GM12864 (cell line): ENCODE results near the gene AOPEP.

Source experiments
- DNase-seq: peaks from one replicate; pipeline ENCODE4 v3.0.0-alpha.2; 2011; ENCODE audit warnings: low read depth
- H3K4me3 ChIP-seq: 2 replicates; pipeline ENCODE4 v1.5.1; 2011; ENCODE audit warnings: mild to moderate bottlenecking, low read depth, low read length, control low read depth
- CTCF ChIP-seq: IDR thresholded peaks from 2 replicates; pipeline ENCODE4 v1.5.1; 2011; ENCODE audit warnings: low read depth, mild to moderate bottlenecking, moderate library complexity, low read length, control low read depth, inconsistent platforms; ENCODE audit errors: missing control alignments

AOPEP gene

GRCh38 chr9:94993821-94994165 is 267.3 kb downstream of the AOPEP start:
- no peak for TF ChIP-seq CTCF
- DNase-seq: no peak
- no peak overlapping the region for H3K4me3 ChIP-seq

- no peak overlapping the region for H3K4me3 ChIP-seq
- no peak for DNase-seq
- TF ChIP-seq CTCF: no peak
These were observed 268.7 kb downstream of the AOPEP start for GRCh38 chr9:94995048-94995693.

- TF ChIP-seq CTCF: no peak
These were observed 270.1 kb downstream of the AOPEP start for GRCh38 chr9:94996641-94997040.

GRCh38 chr9:94997727-94998126 is 271.2 kb downstream of the AOPEP start:
- no peak for TF ChIP-seq CTCF
- no peak overlapping the region for H3K4me3 ChIP-seq
- DNase-seq: no peak

More at GRCh38 chr9:94996641-94997040, 270.1 kb downstream of the AOPEP start:
- DNase-seq: no peak
- no peak overlapping the region for H3K4me3 ChIP-seq

- no peak for DNase-seq
- no peak overlapping the region for H3K4me3 ChIP-seq
- no peak for TF ChIP-seq CTCF
These were observed 273.3 kb downstream of the AOPEP start for GRCh38 chr9:94999832-95000231.

- no peak for DNase-seq
- H3K4me3 ChIP-seq: no peak overlapping the region
- TF ChIP-seq CTCF: no peak
These were observed 274.3 kb downstream of the AOPEP start for GRCh38 chr9:95000821-95001220.

GRCh38 chr9:95001720-95002119 is 275.2 kb downstream of the AOPEP start:
- no peak for TF ChIP-seq CTCF
- no peak for DNase-seq
- H3K4me3 ChIP-seq: no peak overlapping the region
